Measurements from ENCODE around the gene ACTR8.

Gene ACTR8

DNA sequence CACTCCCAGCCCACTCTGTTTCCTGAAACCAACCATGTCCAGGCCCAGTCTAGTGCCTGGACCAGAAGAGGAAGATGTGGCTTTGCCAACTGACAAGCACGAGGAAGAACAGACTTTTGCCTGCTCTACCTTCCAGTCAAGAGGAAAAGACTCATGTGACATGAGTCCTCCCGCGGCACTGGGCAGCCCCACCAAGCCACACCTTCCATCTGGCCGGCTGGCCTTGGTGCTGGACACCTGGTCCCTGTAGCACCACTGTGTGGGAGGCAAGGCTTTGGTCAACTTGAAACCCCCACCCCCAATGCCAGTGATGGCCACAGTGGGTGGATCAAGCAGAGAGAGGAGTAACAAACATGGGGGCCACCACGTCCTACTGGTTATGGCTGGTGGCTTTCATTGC is 48.3 kb downstream of the ACTR8 start:
- DNase-seq = no peak

DNA sequence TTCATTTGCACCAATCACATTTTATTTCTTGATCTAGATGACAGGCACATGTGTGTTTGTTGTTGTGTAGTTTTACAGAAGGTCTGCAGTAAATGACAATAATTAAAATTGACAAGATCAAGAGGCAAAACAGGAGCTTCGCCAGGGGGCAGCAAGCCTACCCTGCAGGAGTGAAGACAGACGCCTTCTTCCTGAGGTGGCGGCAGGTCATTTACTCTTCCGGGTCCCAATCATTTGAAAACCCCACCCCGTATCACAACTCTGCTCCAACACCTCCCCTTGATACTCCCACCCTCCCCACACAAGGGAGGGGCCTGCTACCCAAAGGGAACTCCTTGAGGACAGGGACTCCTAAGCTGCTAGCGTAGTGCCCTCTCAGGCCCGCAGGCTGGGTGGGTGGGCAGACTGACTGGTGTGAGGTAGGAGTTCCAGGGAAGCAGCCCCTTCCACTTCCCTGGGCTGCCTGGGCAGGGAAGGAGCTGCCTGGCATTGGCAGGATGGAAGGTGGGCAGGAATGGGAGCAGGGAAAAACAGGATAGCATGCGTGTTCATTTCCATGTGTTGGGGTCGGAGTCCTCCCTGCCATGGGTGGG is 48.8 kb downstream of the ACTR8 start:
- no peak for DNase-seq

DNA sequence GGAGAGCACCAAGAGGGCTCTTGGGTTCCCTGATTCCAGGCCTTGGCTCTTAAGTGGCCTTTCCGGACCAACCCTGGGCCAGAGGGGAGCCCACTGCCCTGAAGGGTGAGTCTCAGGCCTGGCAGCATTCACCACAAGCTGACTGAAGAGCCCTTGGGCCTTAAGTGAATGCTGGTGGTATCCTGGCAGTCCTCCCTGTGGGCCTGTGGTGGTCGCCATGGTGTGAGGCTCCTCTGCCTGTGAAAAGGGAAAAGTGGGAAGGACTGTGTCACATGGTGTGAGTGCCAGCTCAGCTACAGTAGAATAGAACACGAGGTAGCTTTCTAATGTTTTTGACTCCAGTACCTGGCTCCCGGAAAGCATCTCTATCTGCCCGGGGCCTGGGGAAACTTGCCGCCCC is 51.0 kb downstream of the ACTR8 start:
- no peak for DNase-seq

DNA sequence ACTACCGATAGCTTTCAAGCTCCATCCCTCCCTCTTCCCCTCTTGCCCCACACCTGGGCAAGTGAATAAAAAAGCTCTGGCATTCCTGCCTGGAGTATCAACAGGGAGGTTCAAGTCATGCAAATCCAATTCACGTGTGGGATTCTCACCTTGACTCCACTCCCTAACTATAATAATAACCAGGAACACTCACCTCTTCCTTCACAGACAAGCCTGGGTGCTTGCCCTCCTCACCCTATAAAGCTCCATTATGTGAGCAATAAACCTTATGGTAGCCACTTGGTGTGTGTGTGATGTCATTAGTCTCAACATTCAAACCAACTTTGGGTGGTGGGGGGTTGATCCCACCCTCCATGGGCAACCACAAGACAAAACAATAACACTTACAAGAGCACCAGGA is 52.3 kb downstream of the ACTR8 start:
- DNase-seq = no peak

DNA sequence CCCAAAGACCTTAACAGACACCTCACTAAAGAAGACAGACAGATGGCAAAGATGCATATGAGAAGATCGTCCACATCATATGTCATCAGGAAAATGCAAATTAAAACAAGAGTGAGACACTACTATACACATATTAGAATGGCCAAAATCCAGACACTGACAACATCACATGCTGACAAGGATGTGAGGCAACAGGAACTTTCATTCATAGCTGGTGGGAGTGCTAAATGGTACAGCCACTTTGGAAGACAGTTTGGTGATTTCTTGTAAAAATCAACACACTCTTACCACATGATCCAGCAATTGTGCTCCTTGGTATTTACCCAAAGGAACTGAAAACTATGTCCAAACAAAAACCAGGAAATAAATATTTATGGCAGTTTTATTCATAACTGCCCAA is 53.4 kb downstream of the ACTR8 start:
- no peak for DNase-seq

DNA sequence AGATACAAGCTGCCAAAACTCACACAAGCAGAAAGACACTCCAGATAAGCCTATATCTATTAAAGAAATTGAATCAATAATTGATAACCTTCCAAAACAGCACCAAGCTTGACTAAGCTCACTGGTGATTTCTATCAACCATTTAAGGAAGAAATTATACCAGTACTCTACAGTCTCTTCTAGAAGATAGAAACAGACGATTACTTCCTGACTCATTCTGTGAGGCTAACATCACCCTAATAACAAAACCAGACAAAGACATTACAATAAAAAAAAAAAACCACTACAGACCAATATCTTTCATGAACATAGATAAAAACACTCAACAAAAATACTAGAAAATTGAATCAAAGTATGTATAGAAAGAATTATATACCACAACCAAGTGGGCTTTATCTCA is 55.9 kb downstream of the ACTR8 start:
- DNase-seq = no peak

DNA sequence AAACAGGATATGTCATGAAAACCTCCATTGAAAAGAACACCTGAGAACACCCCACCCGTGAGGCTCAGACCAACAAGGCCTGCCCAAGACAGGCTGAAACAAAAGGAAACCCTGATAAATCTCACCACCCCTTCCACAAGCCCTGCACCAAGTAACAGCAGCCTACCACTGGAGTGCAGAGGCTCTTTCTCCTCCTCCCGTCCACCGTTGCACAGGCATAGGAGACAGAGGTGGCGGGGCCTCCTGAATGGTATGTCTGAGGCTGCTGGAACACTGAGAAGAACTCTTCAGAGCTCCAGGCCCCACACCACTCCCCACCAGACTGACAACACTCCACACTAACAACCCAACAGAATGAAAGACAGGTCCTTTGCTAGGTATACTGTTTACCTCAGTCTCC is 57.2 kb downstream of the ACTR8 start:
- no peak for DNase-seq

DNA sequence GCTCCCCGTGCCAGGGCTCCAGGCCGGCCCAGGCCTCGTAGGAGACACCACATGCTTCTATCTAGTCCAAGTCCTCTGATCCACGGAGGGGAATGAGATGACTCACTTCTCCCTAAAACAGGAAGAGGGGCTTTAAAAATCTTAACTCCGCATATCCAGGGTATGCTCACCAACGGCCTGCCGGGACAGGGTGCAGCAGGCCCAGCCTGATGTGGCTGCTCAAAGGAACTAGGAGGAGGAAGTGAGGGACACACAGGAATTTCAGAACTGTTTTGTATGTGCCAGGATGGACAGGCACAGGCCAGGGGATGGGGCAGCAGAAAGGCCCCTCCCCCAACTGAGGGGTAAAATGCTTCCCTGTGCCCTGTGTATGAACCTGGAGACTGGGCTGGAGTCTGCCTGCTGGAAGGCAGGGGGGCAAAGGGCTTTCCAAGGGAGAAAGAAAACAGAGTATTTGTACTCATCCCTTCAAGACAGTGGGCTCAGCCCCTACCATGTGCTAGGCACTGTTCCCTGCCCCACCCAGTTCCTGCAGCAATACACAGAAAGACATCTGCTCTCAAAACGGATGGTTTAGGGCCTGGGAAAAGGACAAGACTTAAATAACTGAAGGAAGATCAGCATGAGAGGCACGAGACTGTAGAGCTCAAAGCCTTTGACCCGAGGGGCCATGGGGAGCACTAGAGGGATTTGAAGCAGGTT is 57.8 kb downstream of the ACTR8 start:
- DNase-seq = no peak

DNA sequence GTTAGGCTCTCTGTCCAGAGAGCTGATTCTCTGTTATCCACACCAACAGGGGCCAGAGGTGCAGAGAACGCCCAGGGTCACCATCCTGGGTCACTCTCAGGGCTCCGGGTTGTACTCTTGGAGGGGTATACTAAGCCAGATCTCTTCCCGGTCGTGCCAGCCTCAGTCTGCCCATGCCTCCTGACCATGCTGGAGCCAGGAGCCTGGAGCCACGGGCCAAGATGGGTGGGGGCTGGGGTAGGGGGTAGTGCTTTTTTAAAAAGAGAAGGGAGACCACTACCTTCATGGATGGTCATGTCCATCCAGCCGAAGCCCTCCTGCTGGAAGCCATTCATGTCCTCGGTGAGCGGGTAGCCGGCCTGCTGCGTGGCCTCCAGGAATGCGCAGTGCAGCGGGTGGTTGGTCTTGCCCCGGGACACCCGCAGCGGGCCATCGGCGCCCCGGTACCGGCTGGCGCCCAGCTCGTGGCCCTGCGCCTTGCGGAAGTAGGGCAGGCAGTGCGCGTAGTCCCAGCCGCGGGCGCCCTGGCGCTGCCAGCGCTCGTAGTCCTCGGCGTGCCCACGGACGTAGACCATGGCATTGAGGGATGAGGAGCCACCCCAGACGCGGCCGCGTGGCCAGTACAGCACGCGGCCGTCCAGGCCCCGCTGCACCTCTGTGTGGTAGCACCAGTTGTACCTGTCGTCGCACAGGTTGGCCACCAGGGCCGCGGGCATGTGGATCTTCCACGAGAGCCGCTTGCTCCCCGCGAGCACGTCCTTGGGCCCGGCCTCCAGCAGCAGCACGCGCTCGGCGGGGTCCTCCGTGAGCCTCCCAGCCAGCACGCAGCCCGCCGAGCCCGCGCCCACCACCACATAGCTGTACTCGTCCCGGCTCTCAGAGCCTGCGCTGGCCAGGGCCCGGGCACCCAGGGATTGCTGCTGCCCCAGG is 58.7 kb downstream of the ACTR8 start:
- no peak for DNase-seq

DNA sequence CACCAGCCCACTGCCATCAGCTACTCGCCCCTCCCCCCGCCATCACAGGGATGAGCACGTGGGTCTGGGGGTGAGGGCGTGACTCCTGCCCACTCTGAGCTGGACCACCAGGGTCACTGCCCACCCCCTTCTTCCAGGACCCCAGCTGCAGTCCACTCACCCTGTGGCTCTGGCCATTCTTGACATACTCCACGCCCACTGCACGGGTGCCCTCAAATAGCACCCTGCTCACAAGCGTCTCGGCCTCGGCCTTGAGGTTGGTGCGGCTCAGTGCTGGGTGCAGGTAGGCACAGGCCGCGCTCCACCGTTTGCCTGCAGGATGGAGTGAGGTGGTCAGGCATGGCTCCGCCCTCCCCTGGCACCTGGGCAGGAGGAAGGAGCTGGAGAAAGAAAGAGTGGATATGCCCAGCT is 59.6 kb downstream of the ACTR8 start:
- DNase-seq = no peak

DNA sequence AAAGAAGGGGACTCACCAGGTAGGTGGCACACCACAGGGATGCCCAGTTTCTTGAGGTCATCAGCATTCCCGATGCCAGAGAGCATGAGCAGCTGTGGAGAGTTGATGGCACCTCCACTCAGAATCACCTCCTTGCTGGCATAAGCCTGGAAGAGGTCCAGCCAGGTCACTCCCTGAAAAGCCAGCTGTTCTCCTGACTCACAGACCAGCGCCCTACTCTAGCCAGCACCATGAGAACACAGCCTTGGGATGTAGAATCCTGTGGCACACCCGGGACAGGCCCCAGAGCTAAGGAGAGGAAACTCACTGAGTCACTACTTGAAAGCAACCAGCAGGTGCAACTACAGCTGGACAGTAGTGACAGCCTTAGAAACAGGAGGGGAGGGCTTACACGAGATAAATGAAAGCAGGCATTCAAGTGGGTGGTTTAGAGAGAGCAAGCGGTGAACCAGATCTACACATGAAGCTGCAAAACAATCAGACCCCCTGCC is 60.3 kb downstream of the ACTR8 start:
- DNase-seq = no peak

DNA sequence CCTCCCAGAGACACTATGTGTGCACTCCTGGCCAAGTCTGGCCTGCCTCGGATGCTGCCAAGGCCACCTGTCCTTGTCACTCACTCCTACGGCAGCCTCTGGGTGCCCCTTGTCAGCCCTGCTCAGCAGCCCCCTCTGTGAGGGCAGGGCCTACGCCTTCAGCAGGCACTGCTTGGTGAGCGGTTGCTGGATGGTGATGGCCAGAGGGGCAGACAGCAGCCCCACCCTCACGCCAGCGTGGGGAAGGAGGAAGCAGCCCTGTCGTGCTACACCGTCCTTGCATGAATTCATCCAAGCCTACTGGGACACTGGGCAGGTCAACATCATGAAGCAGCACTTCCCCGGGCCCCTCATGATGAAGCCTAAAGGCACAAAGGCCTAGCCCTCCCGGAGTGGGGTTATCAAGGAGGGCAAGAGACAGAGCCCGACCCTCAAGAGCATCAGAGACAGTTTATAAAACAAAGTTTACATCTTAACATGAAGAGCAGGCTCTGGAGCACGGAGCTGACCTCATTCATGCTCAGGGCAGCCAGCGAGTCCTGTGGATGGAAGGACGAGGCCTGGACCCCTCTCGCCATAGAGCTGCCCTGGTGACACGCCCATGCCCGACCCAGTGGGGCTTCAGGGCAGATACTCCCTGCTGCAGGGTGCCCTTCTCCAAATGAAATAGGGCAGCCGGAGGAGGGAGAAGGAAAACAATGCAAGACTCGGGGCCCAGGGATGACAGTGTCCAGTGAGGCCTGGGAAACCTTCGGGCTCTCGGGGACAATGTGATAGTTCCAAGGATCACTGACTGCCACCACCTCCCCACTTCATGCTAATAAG is 61.0 kb downstream of the ACTR8 start:
- DNase-seq = no peak

DNA sequence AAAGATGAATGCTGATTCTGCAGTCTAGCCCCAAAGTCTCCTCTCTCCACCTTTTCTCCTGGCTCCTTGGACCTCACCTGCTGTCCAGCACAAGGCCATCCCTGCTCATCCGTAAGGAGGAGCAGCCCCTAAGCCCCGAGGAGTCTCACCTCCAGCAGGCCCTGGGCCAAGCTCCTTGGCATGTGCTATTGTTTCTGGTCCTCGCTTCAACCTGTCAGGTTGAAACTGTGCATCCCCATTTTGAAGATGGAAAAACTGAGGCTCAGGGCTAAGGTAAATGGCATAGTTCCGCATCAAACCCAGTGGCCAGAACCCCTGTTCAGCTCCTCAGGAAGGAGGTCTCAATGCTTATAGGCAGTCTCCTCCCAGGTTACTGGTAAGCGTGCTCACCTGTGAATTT is 61.9 kb downstream of the ACTR8 start:
- no peak for DNase-seq

DNA sequence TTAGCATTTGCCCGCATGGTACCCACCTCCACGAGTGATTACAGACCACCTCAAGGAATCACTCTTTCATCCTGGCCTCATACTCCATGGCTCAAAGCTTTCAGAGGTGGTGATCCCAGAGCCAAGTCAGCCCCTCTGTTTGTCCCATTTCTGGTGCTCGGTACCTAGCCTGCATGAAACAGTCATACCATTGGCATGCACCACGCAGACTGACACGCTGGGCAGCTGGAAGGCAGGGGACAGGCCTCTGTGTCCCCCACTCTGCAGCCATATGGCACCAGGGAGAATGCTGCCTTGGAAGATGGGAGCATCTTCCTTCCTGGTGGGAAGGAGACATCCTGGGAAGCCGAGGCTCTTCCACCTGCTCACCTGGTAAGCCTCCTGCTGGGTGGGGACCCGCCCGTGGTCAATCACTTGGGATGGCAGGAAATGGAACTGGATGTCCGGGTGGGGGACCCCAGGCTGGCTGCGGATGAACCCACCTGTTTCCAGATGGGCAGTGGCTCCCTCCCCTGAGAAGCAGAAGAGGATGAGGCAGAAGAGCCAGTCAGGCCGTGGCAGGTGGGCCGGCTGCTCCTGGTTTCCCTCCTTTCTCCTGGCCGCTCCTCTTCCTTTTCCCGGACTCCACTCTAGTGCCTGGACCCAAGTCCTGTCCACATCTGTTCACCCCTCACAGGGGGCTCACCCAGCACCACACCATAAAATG is 62.6 kb downstream of the ACTR8 start:
- no peak for DNase-seq

DNA sequence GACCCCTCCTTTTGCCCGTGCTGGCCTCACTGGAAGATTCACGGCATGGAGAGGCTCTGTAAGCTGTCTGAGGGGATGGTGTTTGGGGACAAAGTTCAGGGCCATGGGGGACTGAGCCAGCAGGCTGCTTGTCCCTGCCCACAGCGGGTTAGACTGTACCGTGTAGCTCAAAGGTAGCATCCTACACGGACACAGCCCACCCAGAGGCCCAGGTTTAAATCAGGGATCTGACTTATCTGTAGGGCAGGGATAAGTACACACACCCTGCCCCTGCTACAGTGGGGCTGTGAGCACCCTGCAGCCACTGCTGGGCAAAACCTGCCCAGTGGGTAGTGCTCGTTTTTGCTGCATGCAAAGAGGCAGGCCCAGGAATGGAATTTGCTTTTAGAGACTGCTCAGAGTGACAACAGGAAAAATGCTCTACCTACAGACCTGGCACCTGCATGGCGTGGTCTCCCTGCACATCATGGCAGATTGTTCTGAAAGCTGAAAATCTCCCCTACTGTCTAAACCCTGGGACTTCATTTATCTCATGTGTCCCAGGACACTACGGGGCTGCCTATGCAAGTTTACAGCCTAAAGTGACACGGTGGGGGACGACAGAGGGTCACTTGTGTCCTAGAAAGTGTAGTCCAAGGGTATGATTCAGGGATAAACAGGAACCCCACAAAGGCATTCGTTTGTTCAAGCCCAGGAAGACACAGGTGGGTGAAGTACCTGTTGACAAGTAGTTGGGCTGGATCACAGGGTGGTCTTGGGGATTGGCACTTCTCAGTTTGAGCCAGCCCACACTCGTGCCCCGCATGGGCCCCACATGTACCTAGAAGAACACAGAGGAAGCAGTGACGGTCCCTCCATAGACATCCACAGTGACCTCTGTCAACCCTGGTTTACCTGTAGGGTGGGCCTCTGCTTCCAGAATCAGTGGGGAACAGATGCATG is 63.5 kb downstream of the ACTR8 start:
- no peak for DNase-seq

DNA sequence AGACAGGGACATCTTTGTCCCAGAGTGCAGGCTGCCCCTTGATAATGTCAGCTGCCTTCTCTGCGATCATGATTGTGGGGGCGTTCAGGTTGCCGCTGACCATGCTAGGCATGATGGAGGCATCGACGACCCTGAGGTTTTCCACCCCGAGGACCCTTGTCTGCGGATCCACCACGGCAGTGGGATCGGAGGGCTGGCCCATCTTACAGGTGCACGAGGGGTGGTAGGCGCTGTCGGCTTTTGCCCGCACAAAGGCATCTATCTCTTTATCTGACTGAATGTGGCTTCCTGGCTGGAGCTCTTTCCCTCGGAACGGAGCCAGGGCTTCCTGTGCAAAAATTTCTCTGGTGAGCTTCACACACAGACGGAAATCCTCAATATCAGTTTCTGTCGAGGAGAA is 64.1 kb downstream of the ACTR8 start:
- no peak for DNase-seq

DNA sequence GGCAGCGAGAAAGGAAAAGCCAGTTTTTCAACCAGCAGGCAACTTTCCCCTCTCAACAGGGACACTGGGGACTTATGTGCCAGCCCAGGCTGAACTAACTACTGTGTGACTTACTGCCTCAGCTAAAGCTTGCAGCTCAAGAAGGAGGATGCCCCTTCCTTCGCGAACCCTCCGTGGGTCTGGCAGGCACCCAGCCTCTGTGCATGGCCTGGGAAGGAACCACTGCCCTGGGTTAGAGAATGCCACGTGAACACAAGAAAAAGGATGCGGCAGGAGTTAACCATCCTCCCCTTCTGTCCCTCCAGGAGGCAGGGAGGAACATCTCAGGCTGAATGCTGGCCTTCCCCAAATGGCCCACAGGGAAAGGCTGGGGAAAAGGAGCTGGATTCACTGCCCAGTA is 64.7 kb downstream of the ACTR8 start:
- DNase-seq = no peak

Data from activated CD4-positive, alpha-beta T cell treated with anti-CD3 and anti-CD28 coated beads, Interleukin-2, amount 50 U/mL, for 16 hours (primary cell).